HCT116 (cell line): ENCODE measurements around the gene KRTDAP. TPM values are rescaled to one million over a fixed set of nuclear protein-coding genes. Genes with fewer than 3 reads are reported as not detected.

Source experiments
- ATAC-seq: fragments of 200-7000 bp; cut with Tn5 transposase; 2 replicates; pipeline ENCODE4 v1.9.1; 2020; ENCODE audit warnings: mild to moderate bottlenecking, moderate library complexity
- BruUV-seq: library from RNA; stranded (reverse); fragments of 400-500 nt; replicated peaks from 2 replicates; lab custom pipeline; 2021; lab: Mats Ljungman, UMichigan
- CTCF ChIA-PET: fragments of 300-600 bp; sonication (Branson Sonifier 250); formaldehyde crosslinking; loops from one replicate; lab custom pipeline; 2021; ENCODE audit warnings: antibody characterized with exemption; lab: Charles Lee
- POLR2A ChIA-PET: fragments of 300-600, 350-600 bp; sonication (Branson Sonifier 250); formaldehyde crosslinking; loops from one replicate; lab custom pipeline; 2021; ENCODE audit warnings: antibody characterized with exemption; lab: Charles Lee
- RAD21 ChIA-PET, 2 experiments: fragments of 300-600 bp; sonication (Branson Sonifier 250); formaldehyde crosslinking; loops; one replicate each; lab custom pipeline; 2023; ENCODE audit warnings: low total read pairs in 2 of 2; ENCODE audit not compliant: uncharacterized antibody in 2 of 2, unreplicated experiment in 2 of 2, low non-redundant PET in 1 of 2; lab: Charles Lee
- DNase-seq: peaks from one replicate; pipeline ENCODE4 v3.0.0-alpha.2; 2010; ENCODE audit warnings: low read depth, low spot score
- H2AFZ ChIP-seq: fragments of 200-600 bp; shearing (Covaris generic), sonication (generic); 2 replicates; pipeline ENCODE4 v1.6.1; 2017; ENCODE audit warnings: low read depth, mixed run types, mixed read lengths, antibody characterized with exemption, low read length; ENCODE audit not compliant: poor library complexity, severe bottlenecking
- H3K27ac ChIP-seq: 2 replicates; pipeline ENCODE4 v1.5.1; 2012; ENCODE audit warnings: low read depth, low read length
- H3K27me3 ChIP-seq: fragments of 200-600 bp; sonication (generic); 2 replicates; pipeline ENCODE4 v1.6.1; 2016; ENCODE audit warnings: mixed run types, low read length, mixed read lengths; ENCODE audit not compliant: insufficient read depth
- H3K36me3 ChIP-seq, 2 experiments: fragments of 200-500 bp in 1 of 2; fragments of 200-600 bp in 1 of 2; sonication (Bioruptor generic) in 1 of 2; sonication (generic) in 1 of 2; 2 replicates each; pipeline versions ENCODE4 v1.5.1 to v1.6.1; 2014 to 2016; ENCODE audit warnings: low read length in 2 of 2, inconsistent platforms in 1 of 2, mixed read lengths in 1 of 2, mixed run types in 1 of 2; ENCODE audit not compliant: insufficient read depth in 2 of 2, control insufficient read depth in 1 of 2
- H3K4me1 ChIP-seq, 2 experiments: fragments of 200-600 bp in 1 of 2; sonication (generic) in 1 of 2; 2 replicates each; pipeline versions ENCODE4 v1.5.1 to v1.6.1; 2012 to 2017; ENCODE audit warnings: low read length in 2 of 2, inconsistent platforms in 1 of 2, mild to moderate bottlenecking in 1 of 2, mixed read lengths in 1 of 2, mixed run types in 1 of 2, moderate library complexity in 1 of 2; ENCODE audit not compliant: insufficient read depth in 2 of 2, control insufficient read depth in 1 of 2
- H3K4me2 ChIP-seq: fragments of 200-600 bp; sonication (generic); 2 replicates; pipeline ENCODE4 v1.6.1; 2017; ENCODE audit warnings: mixed run types, low read length, mixed read lengths
- H3K4me3 ChIP-seq, 2 experiments: fragments of 200-600 bp in 1 of 2; sonication (generic) in 1 of 2; replicated peaks in 1 of 2; 2 replicates each; pipeline ENCODE4 v1.5.1; 2011 to 2016; ENCODE audit warnings: low read length in 2 of 2, control low read depth in 1 of 2, low read depth in 1 of 2, mild to moderate bottlenecking in 1 of 2, mixed read lengths in 1 of 2, mixed run types in 1 of 2
- H3K79me2 ChIP-seq: fragments of 200-600 bp; sonication (generic); 2 replicates; pipeline ENCODE4 v1.6.1; 2017; ENCODE audit warnings: mild to moderate bottlenecking, mixed run types, low read length, moderate library complexity, mixed read lengths; ENCODE audit not compliant: insufficient read depth
- H3K9ac ChIP-seq: fragments of 200-600 bp; sonication (generic); 2 replicates; pipeline ENCODE4 v1.6.1; 2016; ENCODE audit warnings: low read length, mixed read lengths
- H3K9me2 ChIP-seq: fragments of 200-600 bp; sonication (generic), shearing (Covaris generic); 2 replicates; pipeline ENCODE4 v1.6.1; 2017; ENCODE audit warnings: mixed run types, mild to moderate bottlenecking, moderate library complexity; ENCODE audit not compliant: insufficient read depth
- H3K9me3 ChIP-seq, 2 experiments: fragments of 200-500 bp in 1 of 2; fragments of 200-600 bp in 1 of 2; sonication (Bioruptor generic) in 1 of 2; sonication (generic) in 1 of 2; 2 replicates each; pipeline ENCODE4 v1.6.1; 2014 to 2017; ENCODE audit warnings: low read length in 2 of 2, mixed read lengths in 2 of 2, inconsistent platforms in 1 of 2, low read depth in 1 of 2, mild to moderate bottlenecking in 1 of 2, mixed run types in 1 of 2, moderate library complexity in 1 of 2; ENCODE audit not compliant: control insufficient read depth in 1 of 2, insufficient read depth in 1 of 2
- H4K20me1 ChIP-seq: fragments of 200-600 bp; sonication (generic), shearing (Covaris generic); 2 replicates; pipeline ENCODE4 v1.6.1; 2017; ENCODE audit warnings: mixed run types, mild to moderate bottlenecking, moderate library complexity; ENCODE audit not compliant: insufficient read depth
- EGR1 ChIP-seq: IDR thresholded peaks from 2 replicates; pipeline ENCODE4 v1.6.1; 2012; ENCODE audit warnings: low read depth
- ELF1 ChIP-seq: IDR thresholded peaks from 2 replicates; pipeline ENCODE4 v1.6.1; 2012; ENCODE audit warnings: low read depth, borderline replicate concordance
- EZH2 ChIP-seq: fragments of 200-600 bp; sonication (generic); IDR thresholded peaks from 2 replicates; pipeline ENCODE4 v1.6.1; 2017; ENCODE audit warnings: antibody characterized with exemption, mixed run types
- EZH2phosphoT487 ChIP-seq: fragments of 200-600 bp; IDR thresholded peaks from 2 replicates; pipeline ENCODE4 v1.6.1; 2018; ENCODE audit warnings: antibody characterized with exemption, borderline replicate concordance
- FOSL1 ChIP-seq: IDR thresholded peaks from 2 replicates; pipeline ENCODE4 v1.6.1; 2012; ENCODE audit warnings: low read depth
- JUND ChIP-seq: IDR thresholded peaks from 2 replicates; pipeline ENCODE4 v1.6.1; 2012
- MAX ChIP-seq: IDR thresholded peaks from 2 replicates; pipeline ENCODE4 v1.6.1; 2012
- RAD21 ChIP-seq: IDR thresholded peaks from 2 replicates; pipeline ENCODE4 v1.6.1; 2012; ENCODE audit warnings: low read depth, mild to moderate bottlenecking
- SP1 ChIP-seq: IDR thresholded peaks from 2 replicates; pipeline ENCODE4 v1.6.1; 2012; ENCODE audit warnings: low read depth
- SRF ChIP-seq: IDR thresholded peaks from 2 replicates; pipeline ENCODE4 v1.6.1; 2012; ENCODE audit warnings: low read depth
- TCF7L2 ChIP-seq: IDR thresholded peaks from 2 replicates; pipeline ENCODE4 v1.7.0; 2011; ENCODE audit warnings: borderline replicate concordance, inconsistent platforms; ENCODE audit not compliant: insufficient read depth, insufficient read length; ENCODE audit errors: extremely low read depth
- YY1 ChIP-seq: IDR thresholded peaks from 2 replicates; pipeline ENCODE4 v1.6.1; 2011; ENCODE audit warnings: low read length, low read depth, moderate library complexity, mild to moderate bottlenecking; ENCODE audit not compliant: insufficient replicate concordance; ENCODE audit errors: extremely low read depth
- ZFX ChIP-seq: fragments of 450-650 bp; IDR thresholded peaks from 2 replicates; pipeline ENCODE4 v1.6.1; 2017
- ZNF274 ChIP-seq: fragments of 200-500 bp; sonication (Bioruptor generic); IDR thresholded peaks from 2 replicates; pipeline ENCODE4 v1.6.1; 2014; ENCODE audit warnings: mild to moderate bottlenecking, low read depth, low read length, inconsistent platforms
- intact Hi-C: fragments of 100-400 bp; cut with micrococcal nuclease; formaldehyde crosslinking; loops from 2 replicates; pipeline ENCODE4 v1.10.0; 2022
- total RNA-seq: library from RNA; stranded (reverse); gene quantifications from one replicate; pipeline ENCODE4 v1.2.1, GENCODE V29; 2021; ENCODE audit not compliant: unreplicated experiment
- TF ChIP-seq, protein P1 (sequence below): IDR thresholded peaks from 2 replicates; pipeline ENCODE4 v1.6.1; 2012

The KRTDAP gene
- total RNA-seq, 1 experiment from 2014 or later, result 0.74 TPM

DNA sequence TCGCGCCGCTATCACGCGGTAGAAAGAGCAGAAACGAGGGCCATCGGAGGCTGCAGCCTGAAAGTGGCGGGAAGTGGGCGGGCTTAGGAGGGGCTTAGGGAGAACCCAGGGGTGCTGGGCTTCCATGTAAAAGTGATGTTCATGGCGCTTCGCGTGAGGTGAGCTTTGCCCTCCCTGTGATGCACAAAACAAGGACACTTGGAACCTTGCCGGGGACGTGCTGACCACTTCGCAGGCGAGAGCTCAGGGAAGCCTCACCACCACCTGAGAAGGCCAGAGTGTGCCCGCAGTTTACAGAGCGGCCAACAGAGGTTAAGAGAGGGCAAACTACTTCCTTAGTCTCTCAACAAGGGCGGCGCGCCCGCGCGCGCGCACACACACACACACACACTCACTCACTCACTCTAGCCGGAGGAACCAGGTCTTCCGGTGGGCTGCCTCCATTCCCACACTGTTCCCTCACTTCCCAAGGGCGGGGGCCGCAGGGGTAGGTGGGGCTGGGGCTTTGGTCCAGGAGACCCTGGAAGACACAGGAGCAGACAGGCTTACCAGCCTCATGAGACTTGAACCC, 43.6 kb upstream of the KRTDAP start:
- no peaks in the 10 kb centered on the region for H4K20me1 ChIP-seq
- H3K4me2 ChIP-seq, result no peak overlapping the region
- no peaks in the 10 kb centered on the region for H3K4me1 ChIP-seq
- H3K79me2 ChIP-seq, result no peaks in the 10 kb centered on the region
- no peaks in the 10 kb centered on the region for H3K36me3 ChIP-seq
- no peaks in the 10 kb centered on the region for H3K9me3 ChIP-seq
- H3K27me3 ChIP-seq, result no peaks in the 10 kb centered on the region
- POLR2A ChIA-PET, result no interaction called here
- BruUV-seq, result no TSS peak
- intact Hi-C loops, result no loop called here
- no peak overlapping the region for H3K4me3 ChIP-seq
- H3K27ac ChIP-seq, result no peak overlapping the region
- H3K9ac ChIP-seq, result no peak overlapping the region
- DNase-seq (no peak), ATAC-seq (peak; percentile 33; the same call in 1 of the 2 replicates)
- TF ChIP-seq FOSL1 (no peak), EZH2phosphoT487 (no peak), ZNF274 (no peak), JUND (no peak), ELF1 (no peak), SP1 (no peak), ZFX (no peak), EZH2 (no peak), SRF (no peak), YY1 (no peak), MAX (no peak)
- RAD21 ChIA-PET, result no interaction called here
- no peak overlapping the region for H2AFZ ChIP-seq
- no peaks in the 10 kb centered on the region for H3K9me2 ChIP-seq
- CTCF ChIA-PET, result no interaction called here

GRCh38 chr19:35533201-35533821, 43.0 kb upstream of the KRTDAP start, which contains the start of gene GAPDHS:
GAPDHS (plus strand) TSS chr19:35533456; CDS start chr19:35533528, 72 bp downstream.
- no TSS peak for BruUV-seq
- ChIA-PET RAD21 (no interaction called here), CTCF (no interaction called here)
- ATAC-seq, result no peak
- no peak within 1 kb of the TSS for H3K9ac ChIP-seq
- H3K9me3 ChIP-seq, result no peaks in the 10 kb centered on the region
- H3K27ac ChIP-seq, result no peak within 1 kb of the TSS
- no peaks in the 10 kb centered on the region for H3K9me2 ChIP-seq
- no peaks in the 10 kb centered on the region for H4K20me1 ChIP-seq
- no peaks in the 10 kb centered on the region for H3K27me3 ChIP-seq
- H3K36me3 ChIP-seq, result no peaks in the 10 kb centered on the region
- no peak within 1 kb of the TSS for H2AFZ ChIP-seq
- H3K79me2 ChIP-seq, result no peaks in the 10 kb centered on the region
- H3K4me2 ChIP-seq, result no peak within 1 kb of the TSS
- no peak within 1 kb of the TSS for H3K4me3 ChIP-seq
- TF ChIP-seq TCF7L2, result no peak
- TF ChIP-seq, protein P1, sequence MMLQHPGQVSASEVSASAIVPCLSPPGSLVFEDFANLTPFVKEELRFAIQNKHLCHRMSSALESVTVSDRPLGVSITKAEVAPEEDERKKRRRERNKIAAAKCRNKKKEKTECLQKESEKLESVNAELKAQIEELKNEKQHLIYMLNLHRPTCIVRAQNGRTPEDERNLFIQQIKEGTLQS, result no peak
- no peak for TF ChIP-seq EGR1
- TF ChIP-seq RAD21, result no peak
- TF ChIP-seq, all 23 proteins: peak for 0
- no peak for DNase-seq
- peaks cover 0 to 3% of the 10 kb centered on the region in 2 experiments; a peak in 2 of 4 replicates for H3K4me1 ChIP-seq
- intact Hi-C loops, result no loop called here
- POLR2A ChIA-PET, result no interaction called here
